Fibroblast of peridontal ligament (primary cell): ENCODE data around the gene DOCK8.
"Not testable (repeated sequence)": the region's sequence is repeated elsewhere in the genome, so short reads cannot be mapped to it uniquely, and the experiment has no call there.

ENCODE experiments used
- DNase-seq: peaks from one replicate; pipeline ENCODE4 v3.0.0-alpha.2; 2010; ENCODE audit errors: extremely low read depth

The DOCK8 gene

DNA sequence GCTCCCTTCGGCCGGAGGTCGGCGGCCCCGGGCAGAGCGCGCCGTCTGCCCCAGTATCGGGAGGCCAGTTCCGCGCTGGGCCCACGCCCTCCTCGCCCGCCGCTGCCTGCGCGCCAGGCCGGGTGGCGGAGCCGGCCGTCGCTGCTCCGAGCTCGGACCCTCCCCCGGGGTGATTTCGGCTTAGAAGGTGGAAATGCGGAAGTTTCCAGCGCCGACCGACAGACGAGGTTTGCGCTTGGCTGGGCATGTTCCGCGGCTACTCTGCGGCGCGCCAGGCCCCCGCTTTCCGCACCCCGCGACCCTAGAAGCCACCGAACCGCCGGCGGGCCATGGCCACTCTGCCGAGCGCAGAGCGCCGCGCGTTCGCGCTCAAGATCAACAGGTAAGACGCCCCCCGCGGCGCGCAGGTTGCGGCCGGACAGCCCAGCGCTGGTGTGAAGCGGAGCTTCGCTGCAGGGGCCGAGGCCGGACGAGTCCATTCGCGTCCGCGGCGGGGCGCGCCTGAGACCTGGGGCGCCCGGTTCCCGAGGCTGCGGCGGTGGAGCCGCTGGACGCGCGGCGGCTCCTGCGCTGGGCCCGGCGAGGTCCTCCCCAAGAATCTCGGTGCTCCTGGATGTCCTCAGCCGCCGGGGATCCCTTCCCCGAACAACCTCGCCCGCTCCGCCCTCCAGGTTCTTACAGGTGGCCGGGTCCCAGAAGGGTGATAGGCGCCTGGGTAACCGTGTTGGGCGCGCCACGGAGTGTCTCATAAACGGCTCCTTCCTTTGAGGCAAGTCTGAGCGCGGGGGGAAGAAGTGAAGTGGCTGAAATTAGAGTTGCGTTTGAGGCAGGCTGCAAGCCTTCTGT is at the start of gene DOCK8:
Gene DOCK8, plus strand, starts transcription at position 218 of the 846 bp plus-strand sequence. Its CDS starts 112 bp downstream, at position 330.
- DNase-seq, result no peak

DNA sequence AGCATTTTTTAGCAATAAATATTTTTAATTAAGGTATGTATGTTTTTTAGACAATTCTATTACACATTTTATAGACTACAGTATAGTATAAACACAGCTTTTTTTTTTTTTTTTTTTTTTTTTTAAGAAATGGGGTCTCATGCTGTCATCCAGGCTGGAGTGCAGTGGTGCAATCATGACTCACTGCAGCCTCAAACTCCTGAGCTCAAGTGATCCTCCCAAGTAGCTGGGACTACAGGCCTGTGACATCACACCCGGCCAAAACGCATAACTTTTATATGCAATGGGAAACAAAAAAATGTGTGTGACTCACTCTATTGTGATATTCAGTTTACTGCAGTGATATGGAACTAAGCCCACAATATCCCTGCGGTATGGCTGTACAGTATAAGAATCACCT is 44.9 kb upstream of the DOCK8 start:
- DNase-seq, result not testable (repeated sequence)

DNA sequence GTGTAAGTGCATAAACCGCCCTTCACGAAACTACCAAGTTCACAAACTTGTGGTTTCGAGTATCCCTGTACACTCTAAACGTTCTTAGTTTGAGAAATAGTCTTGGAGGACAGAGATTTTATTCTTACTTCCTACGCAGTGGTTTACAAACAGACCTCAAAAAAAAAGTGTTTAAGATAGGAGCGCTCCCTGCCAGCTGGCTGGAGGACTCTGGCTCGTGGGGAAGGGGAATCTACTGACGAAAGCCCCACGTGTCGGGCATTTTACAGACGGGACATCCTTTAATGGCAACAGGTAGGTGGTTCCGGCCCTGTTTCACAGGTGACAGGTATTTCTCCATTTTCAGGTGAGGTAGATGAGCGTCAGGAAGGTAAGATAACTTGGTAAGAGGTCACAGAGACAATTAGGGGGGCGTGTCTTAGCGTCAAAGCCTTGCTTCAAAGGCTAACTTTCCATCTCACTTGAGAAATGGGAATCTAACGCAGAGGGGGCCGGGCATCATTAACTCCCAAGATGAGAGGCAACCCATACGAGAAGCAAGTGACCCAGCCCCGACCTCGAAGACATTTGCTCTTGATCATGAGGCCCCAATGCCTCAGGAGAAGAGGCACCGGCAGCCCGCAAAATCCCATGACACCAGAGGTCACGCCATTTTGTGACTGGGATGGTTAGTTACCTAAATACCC is 36.4 kb upstream of the DOCK8 start:
- DNase-seq, result not testable (repeated sequence)

DNA sequence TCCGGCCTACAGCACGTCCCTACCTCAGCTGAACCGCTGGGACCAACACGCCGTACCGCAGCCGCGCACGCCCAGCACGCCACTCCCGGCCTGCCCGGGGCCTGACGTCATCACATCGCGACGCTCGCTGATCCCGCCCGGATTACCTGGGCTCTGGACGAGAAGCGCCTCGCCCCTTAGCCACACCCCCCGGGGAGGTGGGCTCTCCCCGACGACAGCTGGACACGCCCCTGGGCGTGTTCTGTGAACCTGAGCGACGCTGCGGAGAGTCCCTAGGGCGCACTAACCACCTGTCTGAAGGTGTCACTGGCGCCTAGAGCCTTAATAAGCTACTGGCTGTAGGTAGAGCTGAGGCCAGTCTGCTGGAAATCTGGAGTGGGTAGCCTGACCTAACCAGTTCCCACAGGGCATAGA is 35.7 kb upstream of the DOCK8 start, which contains the start of gene ZNG1A:
Gene ZNG1A, minus strand, starts transcription at position 87 of the 414 bp plus-strand sequence. CDS start 87 bp downstream, outside the sequence.
- peak; percentile 26 for DNase-seq

DNA sequence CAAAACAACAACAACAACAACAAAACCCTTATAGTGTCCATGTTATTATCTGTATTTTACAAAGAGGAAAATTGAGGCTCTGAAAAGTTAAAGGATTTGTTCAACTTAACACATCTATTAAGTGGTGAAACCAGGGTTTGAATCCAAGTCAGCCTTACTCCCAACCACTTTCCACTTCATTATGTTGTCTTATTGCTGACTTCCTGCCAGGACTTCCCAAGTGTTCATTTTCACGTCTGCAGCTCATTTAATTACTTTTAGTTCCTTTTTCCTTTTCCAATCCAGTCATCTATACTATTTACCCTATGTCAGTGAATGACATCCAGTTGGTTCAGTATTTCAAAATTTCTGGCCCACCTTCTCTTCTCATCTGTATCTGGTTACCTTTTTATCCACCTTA is 15.1 kb upstream of the DOCK8 start:
- not testable (repeated sequence) for DNase-seq

DNA sequence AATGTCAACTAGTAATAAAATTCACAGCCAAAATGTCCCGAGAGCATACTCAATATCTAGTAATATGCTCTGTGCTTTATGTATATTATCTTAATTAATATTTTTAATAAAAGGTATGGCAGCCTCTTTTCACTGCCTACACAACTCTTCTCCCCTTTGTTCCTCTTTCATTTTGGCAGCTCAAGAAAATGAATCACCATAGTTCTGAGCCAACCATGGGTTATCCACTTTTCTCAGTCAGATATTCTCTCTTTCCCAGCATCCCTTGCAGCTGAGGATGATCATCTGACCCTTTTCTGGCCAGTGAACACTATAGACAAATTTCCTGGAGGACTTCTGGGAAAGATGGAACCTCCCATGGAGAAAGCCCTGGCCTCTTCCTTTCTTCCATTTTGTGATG is 8.2 kb upstream of the DOCK8 start:
- no peak for DNase-seq

DNA sequence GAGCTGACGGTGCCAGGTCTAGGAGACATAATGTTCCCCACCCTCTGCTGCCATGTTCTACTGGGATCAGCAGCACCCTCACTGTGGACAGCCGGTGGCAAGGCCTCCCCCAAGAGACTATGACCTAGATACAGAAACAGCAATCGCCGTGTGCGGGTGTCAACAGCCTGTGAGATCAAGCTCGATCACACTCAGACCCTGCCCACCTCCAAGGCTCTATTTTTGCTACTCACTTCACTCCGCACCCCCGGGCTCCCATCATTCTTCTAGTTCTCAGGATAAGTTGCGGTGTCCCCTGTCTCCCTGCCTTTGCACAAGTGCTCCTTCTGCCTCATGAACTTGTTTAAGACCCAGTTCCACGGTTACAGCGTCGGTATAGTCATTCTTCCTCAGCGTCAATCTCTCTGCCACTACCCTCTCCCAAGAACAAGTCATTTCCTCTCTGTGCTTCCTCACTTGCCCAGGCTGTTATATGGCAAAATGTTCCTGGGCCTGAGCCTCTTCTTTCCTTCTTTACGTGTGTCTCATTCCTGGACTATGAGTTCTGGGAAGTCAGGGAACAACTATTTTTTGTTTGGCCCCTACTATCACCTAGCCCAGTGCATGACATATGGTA is 5.4 kb upstream of the DOCK8 start:
- DNase-seq, result no peak

DNA sequence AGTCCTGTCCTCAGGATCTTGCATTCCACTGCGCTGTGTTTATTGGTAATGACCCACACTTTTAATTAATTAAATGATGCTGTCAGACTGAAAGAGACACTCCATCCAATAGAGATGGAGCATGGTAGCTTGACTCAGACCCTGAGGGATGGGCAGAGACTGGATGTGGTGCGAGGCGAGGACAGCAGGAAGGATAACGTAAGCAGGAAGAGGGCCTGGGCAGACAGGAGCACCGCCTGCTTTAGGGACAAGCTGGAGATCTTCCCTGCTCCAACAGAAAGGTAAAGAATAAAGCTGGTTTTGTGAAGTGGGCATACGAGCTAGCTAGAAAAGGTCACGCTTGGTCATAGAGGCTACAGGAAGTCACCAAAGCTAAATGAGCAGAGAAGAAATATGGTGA is 3.6 kb upstream of the DOCK8 start:
- DNase-seq, result no peak

DNA sequence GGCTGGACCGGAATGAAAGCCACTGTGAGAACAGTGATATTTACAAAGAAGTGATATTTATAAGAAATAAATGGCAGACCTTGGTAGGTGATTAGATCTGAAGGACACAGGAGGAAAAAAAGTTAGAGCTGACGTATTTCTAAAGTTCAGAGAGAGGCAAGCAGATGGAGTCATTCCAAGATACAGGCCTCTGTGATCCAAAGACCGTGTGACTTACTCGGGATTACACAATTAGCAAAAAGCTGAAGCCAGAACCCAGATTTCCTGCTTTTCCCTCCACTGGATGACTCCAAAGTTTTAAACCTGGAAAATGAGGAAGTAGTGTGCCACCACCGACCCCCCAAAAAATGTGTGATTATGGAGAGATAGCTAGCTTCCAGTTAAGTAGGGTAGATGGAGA is 3.1 kb upstream of the DOCK8 start:
- DNase-seq, result no peak

DNA sequence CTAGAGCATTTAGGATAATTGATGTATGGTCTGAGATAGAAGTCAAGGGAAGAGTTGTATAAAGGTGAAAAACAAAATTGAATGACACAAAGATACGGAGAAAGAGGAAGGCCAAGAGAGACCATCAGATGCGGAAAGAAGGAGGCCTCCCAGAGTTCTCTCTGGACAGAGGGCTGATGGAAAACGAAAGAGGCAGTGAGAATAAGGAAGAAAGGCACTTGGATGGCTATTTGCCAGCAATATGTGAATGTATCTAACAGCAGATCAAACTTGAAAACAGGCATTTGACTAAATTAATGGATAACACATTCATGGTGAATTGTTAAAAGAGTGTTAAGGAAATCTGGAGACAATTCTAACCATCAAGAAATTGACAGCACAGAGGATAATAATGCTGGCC is 2.4 kb upstream of the DOCK8 start:
- no peak for DNase-seq

DNA sequence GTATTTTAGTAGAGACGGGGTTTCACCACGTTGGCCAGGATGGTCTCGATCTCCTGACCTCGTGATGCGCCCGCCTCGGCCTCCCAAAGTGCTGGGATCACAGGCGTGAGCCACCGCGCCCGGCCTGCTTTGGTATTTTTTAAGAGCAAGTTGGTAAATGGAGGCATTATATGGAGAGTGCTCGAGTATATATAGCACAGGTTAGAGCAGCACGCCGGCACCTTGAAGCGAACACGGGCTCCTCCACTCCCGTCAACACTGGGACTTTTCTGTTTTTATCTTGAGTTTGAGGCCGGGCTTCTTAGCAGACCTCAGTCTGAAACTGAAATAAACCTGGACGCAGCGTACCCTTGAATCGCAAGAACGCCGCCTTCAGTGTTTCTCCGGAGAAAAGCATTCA is 764 bp upstream of the DOCK8 start:
- not testable (repeated sequence) for DNase-seq

DNA sequence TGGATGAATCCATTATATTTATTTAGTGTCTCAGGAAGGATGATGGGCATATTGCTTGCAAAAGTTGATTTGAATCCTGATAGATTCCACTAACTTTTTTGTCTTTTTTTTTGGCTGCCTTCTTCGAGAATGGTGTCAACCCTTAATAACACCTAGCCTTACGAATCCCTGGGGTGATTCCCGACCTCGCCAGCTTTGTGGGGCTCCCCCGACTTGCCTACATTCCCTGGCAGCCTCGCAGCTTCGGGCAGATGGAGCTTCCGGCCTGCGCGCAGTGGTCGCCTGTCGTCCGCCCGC is 366 bp upstream of the DOCK8 start:
- no peak for DNase-seq

DNA sequence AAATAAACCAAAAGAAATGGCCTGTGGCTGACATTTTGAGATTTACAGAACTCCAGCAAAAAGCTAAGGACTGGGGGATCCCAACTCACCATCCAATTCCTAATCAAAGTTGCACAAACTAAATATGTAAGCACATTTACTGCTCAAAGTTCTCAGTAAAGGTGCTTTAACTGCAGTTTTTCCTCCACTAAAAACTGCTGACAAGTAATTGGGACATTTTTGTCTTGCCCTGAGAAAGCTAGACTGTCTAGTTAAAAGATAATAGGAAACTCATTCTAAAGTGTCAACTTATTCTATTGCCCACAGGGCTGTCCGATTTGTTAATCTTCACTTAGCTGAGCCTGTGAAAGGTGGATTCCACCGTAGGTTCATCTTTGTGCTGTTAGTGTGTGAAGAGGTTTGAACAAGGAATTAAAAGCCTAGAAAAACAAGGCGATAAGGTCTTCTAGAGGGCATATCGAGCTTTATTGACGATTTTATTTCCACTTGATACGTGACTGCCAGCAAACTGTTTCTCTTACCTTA is 1.0 kb downstream of the DOCK8 start:
- no peak for DNase-seq

DNA sequence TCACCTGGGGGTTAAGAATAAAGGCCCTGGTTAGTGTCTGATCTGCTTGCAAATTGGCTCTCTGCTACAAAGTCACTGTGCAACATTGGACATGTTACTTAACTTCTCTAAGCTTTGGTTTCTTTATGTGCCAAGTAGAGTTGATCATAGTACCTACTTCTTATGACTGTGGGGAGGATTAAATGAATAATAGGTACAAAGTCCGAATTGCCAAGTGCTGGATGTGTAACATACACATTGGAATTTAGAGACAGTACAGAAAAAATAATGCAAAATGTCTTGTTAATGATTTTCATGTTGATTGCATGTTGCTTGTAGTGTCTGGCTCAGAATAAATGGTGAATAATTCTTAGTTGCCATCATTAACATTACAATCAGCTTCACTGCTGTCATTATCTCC is 2.2 kb downstream of the DOCK8 start:
- no peak for DNase-seq

DNA sequence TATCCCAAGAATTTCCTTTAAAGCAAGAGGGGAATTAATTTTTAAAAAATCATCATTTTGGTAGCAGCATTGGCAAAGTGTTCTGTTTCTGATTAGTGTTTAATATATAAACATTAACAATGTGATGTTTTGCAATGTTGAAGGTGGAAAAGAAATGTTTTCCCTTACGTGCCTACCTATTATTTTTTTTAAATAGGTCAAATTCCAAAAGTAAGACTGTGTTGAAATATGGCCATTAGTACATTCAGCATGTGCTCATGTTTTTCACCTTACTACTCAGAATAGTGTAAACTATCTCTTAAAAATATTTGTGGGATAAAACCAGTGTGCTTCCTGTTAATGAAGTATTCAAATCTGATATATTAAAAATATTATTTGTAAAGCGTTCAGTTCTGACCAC is 3.3 kb downstream of the DOCK8 start:
- no peak for DNase-seq

DNA sequence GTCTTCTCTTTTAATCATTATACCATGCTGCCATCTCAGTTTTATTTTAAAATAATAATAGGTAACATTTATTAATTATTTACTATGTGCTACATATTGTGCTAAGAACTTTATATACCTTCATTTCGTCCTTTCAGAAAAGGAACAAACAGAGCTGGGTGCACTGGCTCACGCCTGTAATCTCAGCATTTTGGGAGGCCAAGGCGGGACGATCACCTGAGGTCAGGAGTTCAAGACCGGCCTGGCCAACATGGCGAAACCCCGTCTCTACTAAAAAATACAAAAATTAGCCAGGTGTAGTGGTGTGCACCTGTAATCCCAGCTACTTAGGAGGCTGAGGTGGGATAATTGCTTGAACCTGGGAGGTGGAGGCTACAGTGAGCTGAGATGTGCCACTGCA is 4.4 kb downstream of the DOCK8 start:
- DNase-seq, result not testable (repeated sequence)

DNA sequence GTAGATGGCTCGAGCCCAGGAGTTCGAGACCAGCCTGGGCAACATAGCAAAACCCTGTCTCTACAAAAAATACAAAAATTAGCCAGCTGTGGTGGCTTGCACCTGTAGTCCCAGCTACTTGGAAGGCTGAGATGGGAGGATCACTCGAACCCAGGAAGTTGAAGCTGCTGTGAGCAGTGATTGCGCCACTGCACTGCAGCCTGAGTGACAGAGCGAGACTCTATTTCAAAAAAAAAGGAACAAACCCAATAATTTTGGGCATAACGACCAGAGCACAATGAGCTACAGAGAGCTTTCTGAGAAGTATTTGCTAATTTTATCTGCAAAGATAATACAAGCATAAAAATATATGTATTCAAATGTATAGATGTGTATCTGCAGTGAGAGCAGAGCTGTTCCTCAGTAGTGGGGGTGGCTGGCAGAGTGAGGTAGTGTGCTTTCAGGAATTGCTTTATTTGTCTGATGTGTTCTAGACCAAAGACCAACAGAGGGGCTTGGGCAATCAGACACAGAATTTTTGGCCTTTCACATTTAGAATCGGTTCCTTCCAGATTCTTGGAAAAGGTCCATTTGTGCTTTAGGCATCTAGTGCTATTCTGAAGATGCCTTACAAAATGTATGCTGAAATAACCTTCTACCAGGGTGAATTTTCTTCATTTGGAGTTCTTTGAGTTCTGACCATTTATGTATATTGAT is 5.2 kb downstream of the DOCK8 start:
- DNase-seq, result no peak

DNA sequence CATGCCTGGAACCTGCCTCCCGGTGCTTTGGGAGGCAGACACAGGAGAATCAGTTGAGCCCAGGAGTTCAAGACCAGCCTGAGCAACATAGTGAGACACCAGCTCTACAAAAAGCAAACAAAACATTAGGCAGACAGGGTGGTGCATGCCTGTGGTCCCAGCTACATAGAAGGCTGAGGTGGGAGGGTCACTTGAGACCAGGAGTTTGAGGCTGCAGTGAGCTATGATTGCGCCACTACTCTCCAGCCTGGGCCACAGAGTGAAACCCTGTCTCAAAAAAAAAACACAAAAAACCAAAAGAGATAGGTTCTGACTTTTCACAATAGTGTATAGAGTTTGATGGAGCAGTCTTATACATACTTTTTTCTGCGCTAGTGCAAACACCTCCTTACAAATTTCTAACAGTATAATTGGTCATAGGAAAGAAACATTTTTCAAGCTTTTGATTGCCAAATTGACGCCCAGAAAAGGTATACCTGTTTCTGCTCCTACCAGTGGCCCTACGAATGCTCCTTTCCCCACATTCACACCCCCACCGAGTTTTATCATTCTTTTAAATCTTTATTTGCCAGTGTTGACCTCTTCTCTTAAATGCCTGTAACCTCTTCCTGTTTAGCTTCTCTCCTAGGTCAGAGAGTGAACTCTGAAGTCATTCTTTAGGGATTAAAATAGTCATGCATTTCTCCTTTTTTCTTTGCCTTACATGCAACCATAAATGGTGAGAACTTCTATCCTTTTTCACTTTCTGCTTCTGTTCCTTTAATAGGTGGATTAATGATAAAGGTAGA is 7.5 kb downstream of the DOCK8 start:
- no peak for DNase-seq

DNA sequence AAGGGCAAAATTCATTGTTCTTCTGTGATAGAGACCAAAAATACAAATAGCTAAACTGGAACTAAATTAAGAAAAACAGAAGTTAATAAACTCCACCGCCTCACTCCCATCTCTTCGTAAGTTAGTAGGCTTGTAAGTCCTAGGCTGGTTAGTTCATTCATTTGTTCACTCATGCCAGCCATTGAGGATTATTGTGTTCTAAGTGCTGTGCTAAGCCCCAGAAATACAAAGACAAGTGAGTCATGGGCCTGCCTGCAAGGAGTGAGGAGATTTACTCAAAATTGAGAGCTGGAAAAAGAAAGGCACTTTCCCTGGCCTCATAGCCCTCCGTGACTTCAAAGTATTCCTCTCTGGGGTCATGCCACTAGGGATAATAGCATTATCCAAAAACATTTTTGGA is 8.5 kb downstream of the DOCK8 start:
- DNase-seq, result no peak

DNA sequence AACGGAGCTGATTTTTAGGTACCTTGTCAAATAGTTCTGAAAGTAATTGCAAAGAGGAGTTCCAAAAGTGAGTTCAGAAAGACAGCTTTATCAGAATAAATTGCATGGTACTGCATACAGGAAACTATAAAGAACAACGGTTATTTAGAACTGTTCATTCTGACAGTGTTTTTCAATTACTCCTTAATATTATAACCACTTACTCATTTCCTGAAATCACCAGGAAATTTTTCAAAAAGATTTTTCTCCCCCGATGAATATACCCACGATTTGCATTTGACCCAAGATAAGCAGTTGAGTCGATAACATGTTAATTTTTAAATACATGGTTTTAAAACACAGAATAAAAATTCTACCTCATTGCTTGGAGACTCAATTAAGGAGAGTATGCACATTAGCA is 9.4 kb downstream of the DOCK8 start:
- no peak for DNase-seq
